H4 (cell line): ENCODE results near the gene CCR1. TPM values are rescaled to one million over a fixed set of nuclear protein-coding genes. Genes with fewer than 3 reads are reported as not detected.
A peak's percentile ranks its signal among the peaks of the same experiment; 100 is the strongest.

ENCODE experiments used
- DNase-seq: peaks from one replicate; pipeline ENCODE4 v3.0.0-alpha.2; 2015; ENCODE audit warnings: low spot score
- total RNA-seq: library from RNA; depleted of rRNA; stranded (reverse); fragments of >200 nt; shearing (Covaris generic); gene quantifications from 2 replicates; pipeline ENCODE4 v1.2.3, GENCODE V29; 2014; rRNA removed

CCR1 gene
- total RNA-seq = 0.08 and 0.35 TPM in 2 replicates

GRCh38 chr3:46208167-46208704 lies at the start of gene CCR1:
CCR1 (minus strand) TSS chr3:46208313; CDS start chr3:46204313, 4,000 bp downstream.
- peak; percentile 62 for DNase-seq

GRCh38 chr3:46252980-46253379 lies 44.9 kb upstream of the CCR1 start:
- DNase-seq = no peak

- DNase-seq = no peak
Observed at GRCh38 chr3:46245146-46245545, 37.0 kb upstream of the CCR1 start.

GRCh38 chr3:46243560-46243959 lies 35.4 kb upstream of the CCR1 start:
- DNase-seq = no peak

GRCh38 chr3:46242120-46242519 lies 34.0 kb upstream of the CCR1 start, which contains the start of gene CCR3:
CCR3 (plus strand) TSS chr3:46242460; CDS start chr3:46265159, 22,699 bp downstream.
- DNase-seq = no peak

- DNase-seq = no peak
Observed at GRCh38 chr3:46239952-46240351, 31.8 kb upstream of the CCR1 start.

- no peak for DNase-seq
Observed at GRCh38 chr3:46239301-46239938, 31.3 kb upstream of the CCR1 start.

GRCh38 chr3:46238386-46238785 lies 30.3 kb upstream of the CCR1 start:
- DNase-seq = no peak

GRCh38 chr3:46236294-46237054 lies 28.4 kb upstream of the CCR1 start:
- no peak for DNase-seq

- DNase-seq = no peak
Observed at GRCh38 chr3:46235425-46235824, 27.3 kb upstream of the CCR1 start.

GRCh38 chr3:46233194-46233593 lies 25.1 kb upstream of the CCR1 start:
- DNase-seq = no peak

- no peak for DNase-seq
Observed at GRCh38 chr3:46231323-46231722, 23.2 kb upstream of the CCR1 start.

- DNase-seq = no peak
Observed at GRCh38 chr3:46228260-46229242, 20.4 kb upstream of the CCR1 start.

GRCh38 chr3:46222435-46223161 lies 14.5 kb upstream of the CCR1 start:
- DNase-seq = no peak

GRCh38 chr3:46221938-46222337 lies 13.8 kb upstream of the CCR1 start:
- no peak for DNase-seq

- DNase-seq = no peak
Observed at GRCh38 chr3:46221391-46221790, 13.3 kb upstream of the CCR1 start.

- DNase-seq = no peak
Observed at GRCh38 chr3:46218196-46218709, 10.1 kb upstream of the CCR1 start.

GRCh38 chr3:46215810-46216414 lies 7.8 kb upstream of the CCR1 start:
- no peak for DNase-seq

GRCh38 chr3:46214751-46215352 lies 6.7 kb upstream of the CCR1 start:
- DNase-seq = peak; percentile 6

- no peak for DNase-seq
Observed at GRCh38 chr3:46213201-46213600, 5.1 kb upstream of the CCR1 start.
